Stimulated activated CD4-positive, alpha-beta T cell treated with anti-CD3 and anti-CD28 coated beads, Interleukin-1b, Interleukin-23, amount 100 ng/mL, for 48 hours (primary cell): Measurements from ENCODE around the gene IRF5.
"Not testable (repeated sequence)": the region's sequence is repeated elsewhere in the genome, so short reads cannot be mapped to it uniquely, and the experiment has no call there.

ENCODE experiments used
- DNase-seq: peaks from one replicate; pipeline ENCODE4 v3.0.0-alpha.2; 2020

IRF5 gene

DNA sequence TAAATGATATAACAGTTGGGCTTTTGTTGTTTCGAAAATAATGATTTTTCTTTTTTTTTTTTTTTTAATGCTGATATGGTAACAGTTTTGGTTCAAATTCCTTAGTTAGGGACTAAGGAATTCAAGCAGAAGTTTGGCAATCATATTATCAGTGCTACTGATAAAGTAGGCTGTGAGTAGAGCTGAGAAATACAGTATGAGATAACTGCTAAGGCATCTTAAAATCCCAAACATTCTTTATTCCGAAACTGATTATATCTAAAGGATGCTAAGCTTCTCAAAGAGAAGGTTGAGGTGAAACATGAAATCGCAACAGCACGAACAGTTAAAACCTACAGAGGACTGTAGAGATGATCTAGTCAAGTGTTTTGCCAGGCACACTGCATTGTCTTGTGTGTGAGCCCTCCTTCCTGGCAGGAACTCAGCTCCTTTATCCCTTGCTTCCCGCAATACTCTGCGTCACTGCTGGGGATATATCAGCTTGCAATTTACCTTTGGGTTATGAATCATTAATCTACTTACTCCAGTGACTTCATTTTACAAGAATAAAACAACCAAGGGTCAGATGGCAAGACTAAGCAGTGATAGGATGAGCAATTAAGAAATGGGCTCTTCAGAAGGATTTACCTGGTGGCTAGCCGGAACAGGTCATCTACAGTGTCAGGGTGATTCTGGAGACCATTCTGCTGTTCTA, 36.7 kb downstream of the IRF5 start:
- DNase-seq = no peak

DNA sequence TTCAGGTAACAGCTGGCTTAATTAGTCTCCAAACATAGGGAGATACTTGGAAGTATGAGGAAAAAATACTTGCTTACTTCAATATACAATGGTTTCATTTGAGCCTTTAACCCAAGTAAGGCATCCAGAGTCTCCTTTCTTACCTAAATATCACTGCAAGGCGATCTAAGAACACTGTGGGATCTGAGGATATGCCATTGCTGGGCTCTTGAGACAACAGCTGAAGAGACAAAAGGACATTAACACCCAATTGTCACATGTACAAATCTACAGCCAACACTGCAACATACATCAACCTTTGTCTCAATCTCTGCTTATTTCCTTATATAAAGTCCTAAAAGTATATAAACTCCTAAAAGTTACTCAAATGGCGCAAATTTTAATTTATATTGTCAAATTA, 44.4 kb downstream of the IRF5 start:
- DNase-seq = no peak

DNA sequence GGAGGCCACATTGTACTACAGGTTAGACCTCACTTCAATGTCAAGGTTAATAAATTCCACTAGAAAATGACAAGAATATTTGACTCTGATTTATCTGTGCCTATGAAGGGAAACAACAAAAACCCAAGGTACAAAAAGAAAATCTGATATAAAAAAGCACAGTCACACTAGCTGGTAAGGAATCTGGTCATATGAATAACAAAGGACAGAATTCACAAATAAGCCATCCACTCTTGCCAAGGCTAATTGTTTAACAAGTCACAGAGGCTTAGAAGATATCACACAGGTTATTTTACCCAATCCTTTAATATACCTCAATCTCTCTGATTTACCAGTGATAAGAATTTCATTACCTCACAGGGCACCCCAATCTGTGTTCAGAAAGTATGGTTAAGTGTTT, 47.9 kb downstream of the IRF5 start:
- no peak for DNase-seq

DNA sequence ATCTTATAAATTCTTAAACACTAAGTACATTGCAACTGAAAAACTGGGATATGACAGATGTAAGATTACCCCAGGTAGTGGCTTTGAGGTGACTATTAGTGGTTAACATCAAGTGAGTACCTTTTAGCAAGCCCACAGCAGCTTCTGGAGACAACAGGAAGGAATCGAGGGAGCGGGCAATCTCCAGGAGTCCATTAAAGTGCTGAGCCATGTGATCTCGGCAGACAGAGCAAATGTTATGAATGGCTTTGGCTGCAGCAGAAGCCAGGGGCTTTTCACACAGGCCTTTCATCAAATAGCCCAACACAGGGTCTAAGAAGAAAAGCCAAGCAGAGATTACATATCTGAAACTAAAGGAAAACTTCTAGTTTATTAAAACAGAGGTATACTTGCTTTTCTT, 48.9 kb downstream of the IRF5 start:
- no peak for DNase-seq

DNA sequence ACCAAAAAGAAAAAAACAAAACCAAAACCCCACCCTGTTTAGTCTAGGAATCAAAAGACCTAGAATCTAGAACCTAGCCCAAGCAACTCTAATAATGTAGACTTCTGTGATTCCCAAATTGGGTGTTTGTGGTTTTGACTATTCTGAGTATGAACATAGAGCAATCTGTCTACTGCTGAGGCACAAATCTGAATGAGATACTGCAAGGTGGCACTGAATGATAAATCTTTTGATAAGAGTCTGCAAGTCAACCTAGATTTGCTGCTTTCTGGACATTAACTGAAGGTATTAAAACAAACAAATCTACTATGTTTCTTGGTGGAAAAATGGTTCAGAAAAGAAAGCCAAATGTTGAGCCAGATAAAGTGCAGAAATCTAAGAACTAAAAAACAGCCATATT, 50.6 kb downstream of the IRF5 start:
- no peak for DNase-seq

DNA sequence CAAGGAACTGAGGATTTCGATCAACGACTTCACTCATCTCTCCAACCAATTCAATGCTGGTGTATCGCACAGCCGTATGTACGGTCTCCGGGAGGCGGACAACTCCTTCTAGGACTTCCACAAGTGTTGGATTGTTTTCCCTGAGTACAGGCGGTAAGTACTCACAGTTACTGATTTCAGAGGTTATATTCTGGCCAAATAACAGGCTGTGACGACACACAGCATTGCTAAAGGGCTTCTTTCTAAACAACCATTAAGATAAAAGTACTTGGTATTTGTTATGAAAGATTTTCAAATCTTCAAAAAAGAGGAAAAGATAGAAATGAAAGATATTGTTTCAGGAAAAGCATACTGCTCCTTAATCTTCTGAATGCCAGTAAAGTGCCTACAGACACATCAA, 52.2 kb downstream of the IRF5 start:
- no peak for DNase-seq

DNA sequence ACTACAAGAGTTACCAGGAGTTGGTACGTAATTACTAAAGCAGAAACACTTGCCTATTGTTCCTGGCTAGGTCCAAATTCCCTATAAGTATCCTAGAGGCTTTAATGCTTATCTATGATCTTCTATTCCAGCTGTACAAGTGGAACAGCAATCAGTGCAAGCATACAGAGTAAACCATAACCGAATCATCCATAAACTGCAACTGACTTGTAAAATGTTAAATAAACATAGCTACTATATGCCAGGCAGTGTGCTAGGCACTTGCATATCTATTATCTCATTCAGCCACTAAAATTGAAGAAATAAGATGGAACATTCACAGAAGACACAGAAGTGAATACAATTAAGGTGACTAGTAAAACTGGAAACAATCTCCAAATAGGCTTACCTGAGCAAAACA, 55.7 kb downstream of the IRF5 start:
- no peak for DNase-seq

DNA sequence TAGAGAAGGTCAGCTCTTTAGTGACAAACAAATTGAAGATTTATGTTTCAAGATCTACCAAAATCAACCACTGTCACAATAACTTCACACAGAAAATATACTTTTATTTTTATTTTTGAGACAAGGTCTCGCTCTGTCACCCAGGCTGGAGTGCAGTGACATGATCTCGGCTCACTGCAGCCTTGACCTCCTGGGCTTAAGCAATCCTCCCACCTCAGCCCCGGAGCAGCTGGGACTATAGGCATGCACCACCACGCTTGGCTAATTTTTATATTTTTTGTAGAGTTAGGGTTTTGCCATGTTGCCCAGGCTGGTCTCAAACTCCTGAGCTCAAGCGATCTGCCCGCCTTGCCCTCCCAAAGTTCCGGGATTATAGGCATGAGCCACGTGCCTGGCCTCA, 56.8 kb downstream of the IRF5 start:
- DNase-seq = not testable (repeated sequence)

DNA sequence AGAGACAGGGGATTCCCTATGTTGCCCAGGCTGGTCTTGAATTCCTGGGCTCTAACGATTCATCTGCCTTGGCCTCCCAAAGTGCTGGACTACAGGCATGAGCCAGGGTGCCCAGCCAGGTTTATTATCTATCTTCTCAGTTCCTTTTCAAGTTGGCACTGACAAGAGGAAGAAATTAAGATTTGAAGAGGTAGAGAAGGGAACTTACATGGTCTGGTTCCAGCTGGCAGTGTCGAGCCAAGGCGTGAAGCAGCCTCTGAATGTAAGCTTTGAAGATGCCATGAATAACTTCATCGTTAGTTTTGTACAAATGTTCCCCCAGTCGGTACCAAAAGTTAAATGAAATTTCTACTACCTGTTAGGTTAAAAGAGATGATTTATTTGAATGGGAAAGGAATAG, 59.5 kb downstream of the IRF5 start:
- DNase-seq = no peak
